ENCODE data around the gene GPR63. TPM values are rescaled to one million over a fixed set of nuclear protein-coding genes. Genes with fewer than 3 reads are reported as not detected.

GPR63 gene
- total and polyA plus RNA-seq, 2 donors from 2014 or later: 0.37 to 0.69 TPM

DNA sequence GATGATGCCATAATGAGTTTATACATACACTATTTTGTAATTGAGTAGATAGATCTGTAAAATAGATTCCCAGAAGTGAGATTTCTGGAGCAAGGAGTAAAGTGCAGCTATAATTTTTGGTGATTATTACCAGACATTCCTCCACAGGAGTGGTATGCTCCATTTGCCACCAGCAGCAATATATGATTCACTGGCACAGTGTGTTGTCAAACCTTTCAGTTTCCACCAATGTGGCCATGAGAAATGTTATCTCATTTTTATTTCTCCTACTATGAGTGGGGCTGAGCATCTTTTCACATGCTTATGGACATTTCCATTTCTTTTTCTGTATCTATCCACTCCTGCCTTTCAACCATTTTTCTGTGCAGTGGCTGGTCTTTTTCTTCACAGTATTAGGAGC, 70.5 kb downstream of the GPR63 start:
- no peak for FAIRE-seq
- intact Hi-C loops (cut with DNase I): no loop called here

GRCh38 chr6:96762599-96762998, 74.7 kb downstream of the GPR63 start:
- Histone ChIP-seq H3K27ac (ENCODE audit: low read depth in 2 of 2, low read length in 2 of 2) (no peak overlapping the region), H3K4me3 (ENCODE audit: low read length in 3 of 3) (no peak overlapping the region), H3K27me3 (ENCODE audit: control insufficient read depth, insufficient read depth, low read length) (no peaks in the 10 kb centered on the region), H3K9ac (ENCODE audit: low read length in 3 of 3) (no peak overlapping the region), H3K9me3 (ENCODE audit: control insufficient read depth in 2 of 3, insufficient read depth in 1 of 3, low read length in 3 of 3) (no peaks in the 10 kb centered on the region), H3K36me3 (ENCODE audit: control insufficient read depth in 2 of 3, insufficient read depth in 3 of 3, low read length in 3 of 3) (no peaks in the 10 kb centered on the region), H3K4me1 (ENCODE audit: control insufficient read depth in 2 of 3, insufficient read depth in 2 of 3, low read depth in 1 of 3, low read length in 3 of 3) (no peaks in the 10 kb centered on the region)
- DNase-seq (no peak), FAIRE-seq (no peak)
- intact Hi-C loops (cut with DNase I): no loop called here
- TF ChIP-seq CTCF (IDR thresholded peaks at IDR 0.05; ENCODE audit: borderline replicate concordance, extremely low read depth, insufficient read depth): no peak

More for the DNA sequence above, 70.5 kb downstream of the GPR63 start:
- no peaks in the 10 kb centered on the region for H3K4me1 ChIP-seq (ENCODE audit: control insufficient read depth in 2 of 3, insufficient read depth in 2 of 3, low read depth in 1 of 3, low read length in 3 of 3)
- no peaks in the 10 kb centered on the region for H3K27me3 ChIP-seq (ENCODE audit: control insufficient read depth, insufficient read depth, low read length)
- no peak overlapping the region for H3K9ac ChIP-seq (ENCODE audit: low read length in 3 of 3)
- TF ChIP-seq CTCF (IDR thresholded peaks at IDR 0.05; ENCODE audit: borderline replicate concordance, extremely low read depth, insufficient read depth): no peak
- no peaks in the 10 kb centered on the region for H3K9me3 ChIP-seq (ENCODE audit: control insufficient read depth in 2 of 3, insufficient read depth in 1 of 3, low read length in 3 of 3)
- no peak overlapping the region for H3K27ac ChIP-seq (ENCODE audit: low read depth in 2 of 2, low read length in 2 of 2)
- DNase-seq: no peak
- no peak overlapping the region for H3K4me3 ChIP-seq (ENCODE audit: low read length in 3 of 3)
- no peaks in the 10 kb centered on the region for H3K36me3 ChIP-seq (ENCODE audit: control insufficient read depth in 2 of 3, insufficient read depth in 3 of 3, low read length in 3 of 3)

- no peak overlapping the region for H3K27ac ChIP-seq (ENCODE audit: low read depth in 2 of 2, low read length in 2 of 2)
- intact Hi-C loops (cut with DNase I): no loop called here
- H3K4me1 ChIP-seq (ENCODE audit: control insufficient read depth in 2 of 3, insufficient read depth in 2 of 3, low read depth in 1 of 3, low read length in 3 of 3): no peaks in the 10 kb centered on the region
- no peak overlapping the region for H3K9ac ChIP-seq (ENCODE audit: low read length in 3 of 3)
- no peaks in the 10 kb centered on the region for H3K9me3 ChIP-seq (ENCODE audit: control insufficient read depth in 2 of 3, insufficient read depth in 1 of 3, low read length in 3 of 3)
- H3K4me3 ChIP-seq (ENCODE audit: low read length in 3 of 3): no peak overlapping the region
- DNase-seq (no peak), FAIRE-seq (no peak)
- H3K36me3 ChIP-seq (ENCODE audit: control insufficient read depth in 2 of 3, insufficient read depth in 3 of 3, low read length in 3 of 3): no peaks in the 10 kb centered on the region
- TF ChIP-seq CTCF (IDR thresholded peaks at IDR 0.05; ENCODE audit: borderline replicate concordance, extremely low read depth, insufficient read depth): no peak
- no peaks in the 10 kb centered on the region for H3K27me3 ChIP-seq (ENCODE audit: control insufficient read depth, insufficient read depth, low read length)
These were observed 75.5 kb downstream of the GPR63 start for GRCh38 chr6:96761794-96762193.

- Histone ChIP-seq H3K9me3 (ENCODE audit: control insufficient read depth in 2 of 3, insufficient read depth in 1 of 3, low read length in 3 of 3) (no peaks in the 10 kb centered on the region), H3K4me3 (ENCODE audit: low read length in 3 of 3) (no peak overlapping the region), H3K27ac (ENCODE audit: low read depth in 2 of 2, low read length in 2 of 2) (no peak overlapping the region), H3K36me3 (ENCODE audit: control insufficient read depth in 2 of 3, insufficient read depth in 3 of 3, low read length in 3 of 3) (no peaks in the 10 kb centered on the region), H3K27me3 (ENCODE audit: control insufficient read depth, insufficient read depth, low read length) (no peaks in the 10 kb centered on the region), H3K9ac (ENCODE audit: low read length in 3 of 3) (no peak overlapping the region), H3K4me1 (ENCODE audit: control insufficient read depth in 2 of 3, insufficient read depth in 2 of 3, low read depth in 1 of 3, low read length in 3 of 3) (no peaks in the 10 kb centered on the region)
- DNase-seq: no peak
- intact Hi-C loops (cut with DNase I): no loop called here
- FAIRE-seq: no peak
- TF ChIP-seq CTCF (IDR thresholded peaks at IDR 0.05; ENCODE audit: borderline replicate concordance, extremely low read depth, insufficient read depth): no peak
These were observed 77.1 kb downstream of the GPR63 start for GRCh38 chr6:96760153-96760687.
